GM21717 (cell line): Measurements from ENCODE around the gene URI1.
"Not testable (repeated sequence)": the region's sequence is repeated elsewhere in the genome, so short reads cannot be mapped to it uniquely, and the experiment has no call there.

Experiments used
- ATAC-seq: cut with Tn5 transposase; IDR thresholded peaks from one replicate; pipeline ENCODE4 v1.9.1; 2021; ENCODE audit warnings: mild to moderate bottlenecking, moderate library complexity; ENCODE audit not compliant: unreplicated experiment

The URI1 gene

GRCh38 chr19:29941828-29942403 is at the start of gene URI1:
Gene URI1, plus strand, starts transcription at chr19:29942239. Its CDS starts 309 bp downstream, at chr19:29942548.
- ATAC-seq = peak; percentile 74

GRCh38 chr19:29893606-29894284 is 48.3 kb upstream of the URI1 start:
- ATAC-seq = no peak

GRCh38 chr19:29896802-29897201 is 45.2 kb upstream of the URI1 start:
- no peak for ATAC-seq

GRCh38 chr19:29897466-29897865 is 44.6 kb upstream of the URI1 start:
- no peak for ATAC-seq

GRCh38 chr19:29904017-29904416 is 38.0 kb upstream of the URI1 start:
- ATAC-seq = no peak

- no peak for ATAC-seq
Measured at GRCh38 chr19:29908963-29909944, 32.8 kb upstream of the URI1 start.

GRCh38 chr19:29914933-29915332 is 27.1 kb upstream of the URI1 start:
- ATAC-seq = no peak

GRCh38 chr19:29915832-29916231 is 26.2 kb upstream of the URI1 start:
- not testable (repeated sequence) for ATAC-seq

- no peak for ATAC-seq
Measured at GRCh38 chr19:29917911-29918310, 24.1 kb upstream of the URI1 start.

GRCh38 chr19:29918891-29919290 is 23.1 kb upstream of the URI1 start:
- ATAC-seq = no peak

GRCh38 chr19:29922972-29923371 is 19.1 kb upstream of the URI1 start:
- no peak for ATAC-seq

- no peak for ATAC-seq
Measured at GRCh38 chr19:29923653-29924052, 18.4 kb upstream of the URI1 start.

- ATAC-seq = no peak
Measured at GRCh38 chr19:29926031-29926430, 16.0 kb upstream of the URI1 start.

GRCh38 chr19:29926801-29927200 is 15.2 kb upstream of the URI1 start:
- no peak for ATAC-seq

GRCh38 chr19:29927944-29928625 is 14.0 kb upstream of the URI1 start:
- ATAC-seq = peak; percentile 41

GRCh38 chr19:29928831-29929230 is 13.2 kb upstream of the URI1 start:
- peak; percentile 79 for ATAC-seq

GRCh38 chr19:29934257-29934656 is 7.8 kb upstream of the URI1 start:
- no peak for ATAC-seq

GRCh38 chr19:29934781-29935180 is 7.3 kb upstream of the URI1 start:
- no peak for ATAC-seq

- no peak for ATAC-seq
Measured at GRCh38 chr19:29936409-29936808, 5.6 kb upstream of the URI1 start.

GRCh38 chr19:29939628-29940027 is 2.4 kb upstream of the URI1 start:
- no peak for ATAC-seq

- ATAC-seq = no peak
Measured at GRCh38 chr19:29940971-29941585, 961 bp upstream of the URI1 start.
